ENCODE results near the gene PBXIP1. TPM values are rescaled to one million over a fixed set of nuclear protein-coding genes. Genes with fewer than 3 reads are reported as not detected.

The PBXIP1 gene
- total and polyA plus RNA-seq, 2 of the 13 experiments (the other 11 are each of a cell fraction or from before 2014, with no cell fraction given), result 16.3 to 31.9 TPM

- TF ChIP-seq KDM5A (IDR thresholded peaks at IDR 0.05; ENCODE audit: borderline replicate concordance, low read length) (peak; percentile 44; the same call in 1 of the 2 replicates), KAT2B (IDR thresholded peaks at IDR 0.05; ENCODE audit: borderline replicate concordance, low read depth, low read length) (no peak), GFI1 (CRISPR knock-in tag; IDR thresholded peaks at IDR 0.05; ENCODE audit: borderline replicate concordance) (no peak), NFIC (IDR thresholded peaks at IDR 0.05; ENCODE audit: low read length) (no peak), ZNF513 (CRISPR knock-in tag; conservative IDR thresholded peaks at IDR 0.05) (no peak), ZNF10 (CRISPR knock-in tag; IDR thresholded peaks at IDR 0.05; ENCODE audit: borderline replicate concordance, low read depth) (no peak), ZNF12 (CRISPR knock-in tag; IDR thresholded peaks at IDR 0.05) (no peak), GRHL1 (CRISPR knock-in tag; conservative IDR thresholded peaks at IDR 0.05) (no peak), ZNF331 (CRISPR knock-in tag; IDR thresholded peaks at IDR 0.05) (no peak), ZNF790 (CRISPR knock-in tag; IDR thresholded peaks at IDR 0.05; ENCODE audit: borderline replicate concordance) (no peak), ZNF382 (CRISPR knock-in tag; IDR thresholded peaks at IDR 0.05; ENCODE audit: borderline replicate concordance) (no peak), MED1 (CRISPR knock-in tag; IDR thresholded peaks at IDR 0.05) (peak; percentile 22; the same call in 1 of the 2 replicates), ZNF580 (CRISPR knock-in tag; IDR thresholded peaks at IDR 0.05; ENCODE audit: borderline replicate concordance, low read depth) (no peak), TOPORS (CRISPR knock-in tag; IDR thresholded peaks at IDR 0.05) (no peak), RXRB (CRISPR knock-in tag; IDR thresholded peaks at IDR 0.05; ENCODE audit: borderline replicate concordance) (peak; percentile 25; the same call in 1 of the 2 replicates), ETV5 (CRISPR knock-in tag; IDR thresholded peaks at IDR 0.05; ENCODE audit: borderline replicate concordance) (0 out of 2 replicates have a peak, but pooled peaks have one; percentile 9), ZNF619 (CRISPR knock-in tag; IDR thresholded peaks at IDR 0.05) (no peak), MAX (IDR thresholded peaks at IDR 0.05) (no peak), SMAD9 (CRISPR knock-in tag; IDR thresholded peaks at IDR 0.05) (no peak), CENPT (CRISPR knock-in tag; IDR thresholded peaks at IDR 0.05; ENCODE audit: low read depth) (no peak), ZSCAN29 (CRISPR knock-in tag; conservative IDR thresholded peaks at IDR 0.05) (no peak)
- TF ChIP-seq, protein P1, sequence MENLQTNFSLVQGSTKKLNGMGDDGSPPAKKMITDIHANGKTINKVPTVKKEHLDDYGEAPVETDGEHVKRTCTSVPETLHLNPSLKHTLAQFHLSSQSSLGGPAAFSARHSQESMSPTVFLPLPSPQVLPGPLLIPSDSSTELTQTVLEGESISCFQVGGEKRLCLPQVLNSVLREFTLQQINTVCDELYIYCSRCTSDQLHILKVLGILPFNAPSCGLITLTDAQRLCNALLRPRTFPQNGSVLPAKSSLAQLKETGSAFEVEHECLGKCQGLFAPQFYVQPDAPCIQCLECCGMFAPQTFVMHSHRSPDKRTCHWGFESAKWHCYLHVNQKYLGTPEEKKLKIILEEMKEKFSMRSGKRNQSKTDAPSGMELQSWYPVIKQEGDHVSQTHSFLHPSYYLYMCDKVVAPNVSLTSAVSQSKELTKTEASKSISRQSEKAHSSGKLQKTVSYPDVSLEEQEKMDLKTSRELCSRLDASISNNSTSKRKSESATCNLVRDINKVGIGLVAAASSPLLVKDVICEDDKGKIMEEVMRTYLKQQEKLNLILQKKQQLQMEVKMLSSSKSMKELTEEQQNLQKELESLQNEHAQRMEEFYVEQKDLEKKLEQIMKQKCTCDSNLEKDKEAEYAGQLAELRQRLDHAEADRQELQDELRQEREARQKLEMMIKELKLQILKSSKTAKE (CRISPR knock-in tag; IDR thresholded peaks at IDR 0.05; ENCODE audit: borderline replicate concordance), result no peak
- TF ChIP-seq, protein P2, sequence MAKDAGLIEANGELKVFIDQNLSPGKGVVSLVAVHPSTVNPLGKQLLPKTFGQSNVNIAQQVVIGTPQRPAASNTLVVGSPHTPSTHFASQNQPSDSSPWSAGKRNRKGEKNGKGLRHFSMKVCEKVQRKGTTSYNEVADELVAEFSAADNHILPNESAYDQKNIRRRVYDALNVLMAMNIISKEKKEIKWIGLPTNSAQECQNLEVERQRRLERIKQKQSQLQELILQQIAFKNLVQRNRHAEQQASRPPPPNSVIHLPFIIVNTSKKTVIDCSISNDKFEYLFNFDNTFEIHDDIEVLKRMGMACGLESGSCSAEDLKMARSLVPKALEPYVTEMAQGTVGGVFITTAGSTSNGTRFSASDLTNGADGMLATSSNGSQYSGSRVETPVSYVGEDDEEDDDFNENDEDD (CRISPR knock-in tag; IDR thresholded peaks at IDR 0.05; ENCODE audit: borderline replicate concordance), result no peak
These were observed at the start of gene PBXIP1 (continued) for GRCh38 chr1:154955718-154956543.
